SH-SY5Y (cell line): ENCODE measurements around the gene TEX55.

Source experiments
- GATA2 ChIP-seq: IDR thresholded peaks from 2 replicates; pipeline ENCODE4 v1.6.1; 2011; ENCODE audit warnings: mild to moderate bottlenecking, low read depth, low read length
- GATA3 ChIP-seq: IDR thresholded peaks from 2 replicates; pipeline ENCODE4 v1.6.1; 2011; ENCODE audit warnings: low read depth, mild to moderate bottlenecking, low read length, moderate library complexity

GRCh38 chr3:119157971-119158370 is 12.0 kb downstream of the TEX55 start:
- TF ChIP-seq GATA2 (no peak), GATA3 (no peak)
